GM23248 (cell line): ENCODE measurements around the gene RDH11. TPM values are rescaled to one million over a fixed set of nuclear protein-coding genes. Genes with fewer than 3 reads are reported as not detected.

Experiments used
- DNase-seq: peaks from one replicate; pipeline ENCODE4 v3.0.0-alpha.2; 2015
- H2AFZ ChIP-seq: fragments of 200-600 bp; sonication (generic); 2 replicates; pipeline ENCODE4 v1.6.1; 2016; ENCODE audit warnings: antibody characterized with exemption
- H3F3A ChIP-seq: fragments of 200-600 bp; sonication (generic); 2 replicates; pipeline ENCODE4 v1.6.1; 2016; ENCODE audit warnings: mild to moderate bottlenecking, antibody characterized with exemption, mixed run types; ENCODE audit not compliant: insufficient read depth
- H3K27ac ChIP-seq: fragments of 200-600 bp; sonication (generic); 2 replicates; pipeline ENCODE4 v1.5.1; 2016; ENCODE audit warnings: mild to moderate bottlenecking
- H3K27me3 ChIP-seq: fragments of 200-600 bp; sonication (generic); replicated peaks from 2 replicates; pipeline ENCODE4 v1.6.1; 2016; ENCODE audit warnings: mild to moderate bottlenecking; ENCODE audit not compliant: insufficient read depth
- H3K36me3 ChIP-seq: fragments of 200-600 bp; sonication (generic); 2 replicates; pipeline ENCODE4 v1.6.1; 2016; ENCODE audit warnings: low read depth, mild to moderate bottlenecking
- H3K4me1 ChIP-seq: fragments of 200-600 bp; sonication (generic); 2 replicates; pipeline ENCODE4 v1.6.1; 2016; ENCODE audit warnings: mild to moderate bottlenecking; ENCODE audit not compliant: insufficient read depth
- H3K4me2 ChIP-seq: fragments of 200-600 bp; sonication (generic); one replicate; pipeline ENCODE4 v1.6.1; 2016; ENCODE audit warnings: mild to moderate bottlenecking; ENCODE audit not compliant: unreplicated experiment
- H3K4me3 ChIP-seq: fragments of 200-600 bp; sonication (generic); 2 replicates; pipeline ENCODE4 v1.5.1; 2016; ENCODE audit warnings: mild to moderate bottlenecking
- H3K79me2 ChIP-seq: fragments of 200-600 bp; sonication (generic); 2 replicates; pipeline ENCODE4 v1.6.1; 2016; ENCODE audit warnings: mild to moderate bottlenecking; ENCODE audit not compliant: insufficient read depth
- H3K9ac ChIP-seq: fragments of 200-600 bp; sonication (generic); 2 replicates; pipeline ENCODE4 v1.6.1; 2016; ENCODE audit warnings: mild to moderate bottlenecking
- H3K9me2 ChIP-seq: fragments of 200-600 bp; sonication (generic); 2 replicates; pipeline ENCODE4 v1.6.1; 2016; ENCODE audit warnings: mixed run types, mild to moderate bottlenecking, moderate library complexity; ENCODE audit not compliant: insufficient read depth
- H3K9me3 ChIP-seq: fragments of 200-600 bp; sonication (generic); one replicate; pipeline ENCODE4 v1.6.1; 2017; ENCODE audit warnings: low read depth
- H4K20me1 ChIP-seq: fragments of 200-600 bp; sonication (generic); 2 replicates; pipeline ENCODE4 v1.6.0; 2016; ENCODE audit not compliant: insufficient read depth
- EZH2 ChIP-seq: fragments of 200-600 bp; sonication (generic); IDR thresholded peaks from 2 replicates; pipeline ENCODE4 v1.6.1; 2018; ENCODE audit warnings: antibody characterized with exemption, mild to moderate bottlenecking; ENCODE audit not compliant: insufficient read depth, poor library complexity, severe bottlenecking
- EZH2phosphoT487 ChIP-seq: fragments of 200-600 bp; sonication (generic); IDR thresholded peaks from 2 replicates; pipeline ENCODE4 v1.6.1; 2018; ENCODE audit warnings: antibody characterized with exemption, moderate library complexity, mild to moderate bottlenecking, low read depth; ENCODE audit not compliant: insufficient read depth
- WGBS, 2 experiments: methylation state at CpG; one replicate each; pipeline ENCODE4 v1.1.6; 2015 to 2017; ENCODE audit warnings: low lambda C conversion rate in 2 of 2, low coverage in 1 of 2; ENCODE audit errors: missing lambda C conversion rate in 2 of 2; 5-methylcytosine and 5-hydroxymethylcytosine counted together
- in situ Hi-C: fragments of 300-500 bp; cut with MboI; formaldehyde crosslinking; loops from 2 replicates; pipeline ENCODE4 v1.15.0; 2020
- polyA plus RNA-seq: library from polyadenylated mRNA; unstranded; fragments of >200 nt; fragmentation: Nextera tagmentation; extraction: Ambion mirVana; gene quantifications from 2 replicates; pipeline ENCODE4 v1.2.1, GENCODE V29; 2016
- total RNA-seq: library from RNA; depleted of rRNA; stranded (reverse); fragments of >200 nt; shearing (Covaris generic); gene quantifications from 2 replicates; pipeline ENCODE4 v1.2.3, GENCODE V29; 2014

The RDH11 gene
- total and polyA plus RNA-seq, 2 experiments from 2014 or later: 56.7 to 59.1 TPM

DNA sequence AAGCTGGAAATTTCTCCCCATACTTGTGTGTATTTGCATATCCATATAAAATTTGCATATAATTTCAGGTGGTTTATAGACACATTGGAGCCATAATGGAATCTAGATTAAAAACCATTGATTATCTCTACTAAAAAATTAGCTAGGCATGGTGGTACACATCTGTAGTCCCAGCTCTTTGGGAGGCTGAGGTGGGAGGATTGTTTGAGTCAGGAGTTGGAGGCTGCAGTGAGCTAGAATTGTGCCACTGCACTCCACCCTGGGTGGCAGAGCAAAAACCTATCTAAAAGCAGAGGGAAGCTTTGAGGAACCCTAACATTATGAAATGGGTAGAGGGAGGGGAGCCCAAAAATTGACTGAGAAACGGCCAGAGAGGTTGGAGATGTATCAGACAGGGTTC lies 2.6 kb upstream of the RDH11 start:
- TF ChIP-seq EZH2phosphoT487 (no peak), EZH2 (no peak)
- H3K4me2 ChIP-seq: no peak overlapping the region
- H3K9ac ChIP-seq: no peak overlapping the region
- H3K4me3 ChIP-seq: no peak overlapping the region
- H3K9me3 ChIP-seq: no peaks in the 10 kb centered on the region
- peaks cover 14% of the 10 kb centered on the region for H3K79me2 ChIP-seq
- no peaks in the 10 kb centered on the region for H3K27me3 ChIP-seq
- no peak overlapping the region for H3K27ac ChIP-seq
- no peaks in the 10 kb centered on the region for H3K36me3 ChIP-seq
- peaks cover 13% of the 10 kb centered on the region; the same call in 1 of the 2 replicates for H3K4me1 ChIP-seq
- H3F3A ChIP-seq: peaks cover 5% of the 10 kb centered on the region; the same call in 1 of the 2 replicates
- 0 out of 2 replicates have a peak overlapping the region, but pooled peaks have one; percentile 6 for H2AFZ ChIP-seq
- in situ Hi-C loops: no loop called here
- no peaks in the 10 kb centered on the region; the same call in 1 of the 2 replicates for H3K9me2 ChIP-seq
- peaks cover 4% of the 10 kb centered on the region; the same call in 1 of the 2 replicates for H4K20me1 ChIP-seq
- no peak for DNase-seq
- WGBS, 2 experiments: 45 to 57% methylated on average over 1 of the region's 1 CpG

DNA sequence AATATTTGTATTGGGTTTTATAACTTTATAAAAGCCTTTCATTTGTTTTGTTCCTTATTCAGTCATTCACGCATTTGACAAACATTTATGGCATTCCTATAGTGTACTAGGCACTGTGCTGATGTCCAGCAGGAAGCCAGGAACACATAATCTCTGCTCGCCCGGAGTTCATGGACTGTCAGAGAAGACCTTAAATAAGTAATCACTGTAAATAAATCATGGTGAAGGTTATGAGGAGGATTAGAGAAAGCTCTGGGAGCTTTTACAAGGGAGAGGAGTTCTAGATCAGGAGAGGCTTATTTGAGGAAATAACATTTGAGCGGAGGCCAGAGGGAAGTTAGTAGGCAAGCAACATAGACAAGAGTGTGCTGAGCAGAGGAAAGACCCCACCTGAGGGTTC lies 1.4 kb upstream of the RDH11 start:
- Histone ChIP-seq H4K20me1 (peaks cover 4% of the 10 kb centered on the region; the same call in 1 of the 2 replicates), H3K9ac (no peak overlapping the region), H3K36me3 (peaks cover 5% of the 10 kb centered on the region; the same call in 1 of the 2 replicates), H3F3A (peaks cover 5% of the 10 kb centered on the region; the same call in 1 of the 2 replicates), H3K79me2 (peaks cover 26% of the 10 kb centered on the region), H3K9me3 (no peaks in the 10 kb centered on the region), H3K27ac (no peak overlapping the region), H3K4me3 (no peak overlapping the region), H2AFZ (peak overlapping the region; percentile 31; the same call in 1 of the 2 replicates), H3K4me1 (peaks cover 18% of the 10 kb centered on the region; the same call in 1 of the 2 replicates), H3K4me2 (no peak overlapping the region), H3K27me3 (no peaks in the 10 kb centered on the region), H3K9me2 (no peaks in the 10 kb centered on the region; the same call in 1 of the 2 replicates)
- TF ChIP-seq EZH2phosphoT487: no peak
- TF ChIP-seq EZH2: no peak
- in situ Hi-C loops: no loop called here
- WGBS, 2 experiments: 81 to 89% methylated on average over 4 of the region's 4 CpGs
- no peak for DNase-seq

DNA sequence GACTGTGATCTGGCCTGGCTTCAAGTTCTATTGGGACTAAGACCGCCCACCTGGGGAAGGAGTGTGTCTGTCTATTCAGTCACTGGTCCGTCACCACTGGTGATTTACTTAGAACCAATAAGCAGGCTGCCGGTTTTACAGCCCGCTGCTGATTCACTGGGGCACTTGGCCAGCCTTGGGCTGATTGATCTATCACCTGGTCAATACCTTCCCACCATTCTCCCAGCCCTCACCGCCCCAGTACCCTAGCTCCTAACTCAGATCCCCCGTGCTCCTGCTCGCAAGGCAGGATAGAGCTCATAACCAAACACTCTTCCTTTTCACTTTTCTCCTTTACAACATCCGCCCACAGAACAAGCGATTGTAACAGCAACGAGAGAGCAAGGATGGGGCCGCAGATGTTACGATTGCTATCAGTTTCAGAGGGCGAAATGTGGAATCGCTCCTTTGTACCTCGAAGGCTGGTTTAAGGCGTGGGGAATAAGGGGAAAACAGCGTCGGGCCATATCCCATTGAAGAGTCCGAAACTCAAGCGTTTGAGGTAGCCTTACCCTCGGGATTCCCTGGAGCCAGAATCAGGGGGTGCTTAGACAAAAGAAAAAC lies 672 bp downstream of the RDH11 start:
- peak overlapping the region; percentile 91 for H3K4me2 ChIP-seq
- H3K79me2 ChIP-seq: peaks cover 46% of the 10 kb centered on the region
- no peaks in the 10 kb centered on the region for H3K9me3 ChIP-seq
- DNase-seq: peak; percentile 98
- peaks cover 5% of the 10 kb centered on the region; the same call in 1 of the 2 replicates for H3F3A ChIP-seq
- TF ChIP-seq EZH2 (no peak), EZH2phosphoT487 (no peak)
- H3K4me3 ChIP-seq: peak overlapping the region; percentile 100
- peaks cover 24% of the 10 kb centered on the region; the same call in 1 of the 2 replicates for H3K36me3 ChIP-seq
- in situ Hi-C loops: no loop called here
- 1% methylated on average over 21 of the region's 21 CpGs for WGBS, 2 experiments
- peaks cover 4% of the 10 kb centered on the region; the same call in 1 of the 2 replicates for H4K20me1 ChIP-seq
- H3K4me1 ChIP-seq: peaks cover 11% of the 10 kb centered on the region; the same call in 1 of the 2 replicates
- no peaks in the 10 kb centered on the region for H3K27me3 ChIP-seq
- H3K27ac ChIP-seq: peak overlapping the region; percentile 77
- H3K9me2 ChIP-seq: no peaks in the 10 kb centered on the region
- H3K9ac ChIP-seq: peak overlapping the region; percentile 88
- peak overlapping the region; percentile 92 for H2AFZ ChIP-seq

DNA sequence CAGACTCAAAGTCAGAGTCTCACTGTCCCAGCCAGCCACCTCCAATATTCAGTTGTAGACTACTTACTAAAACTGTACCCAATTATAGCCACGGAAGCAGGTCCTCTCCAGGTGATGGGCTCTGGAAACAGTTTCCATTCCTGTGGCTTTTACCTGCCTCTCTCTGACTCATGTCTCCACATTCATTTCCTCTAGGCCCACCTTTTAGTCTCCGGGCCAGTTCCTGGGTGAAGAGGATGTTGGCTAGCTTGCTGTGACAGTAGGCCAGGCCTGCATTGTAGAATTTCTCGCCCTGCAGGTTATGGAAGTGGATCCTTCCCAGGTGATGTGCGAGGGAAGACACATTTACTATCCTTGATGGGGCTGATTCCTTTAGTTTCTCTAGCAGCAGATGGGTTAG lies 5.6 kb downstream of the RDH11 start:
- H3K9me2 ChIP-seq: no peaks in the 10 kb centered on the region
- H3K4me3 ChIP-seq: no peak overlapping the region
- no peaks in the 10 kb centered on the region for H3K27me3 ChIP-seq
- in situ Hi-C loops: no loop called here
- H3K4me2 ChIP-seq: no peak overlapping the region
- peaks cover 53% of the 10 kb centered on the region for H3K79me2 ChIP-seq
- peaks cover 11% of the 10 kb centered on the region; the same call in 1 of the 2 replicates for H3K4me1 ChIP-seq
- H3K27ac ChIP-seq: no peak overlapping the region
- H2AFZ ChIP-seq: no peak overlapping the region
- H3F3A ChIP-seq: 0 out of 2 replicates have a peak, but pooled peaks cover 2% of the 10 kb centered on the region
- TF ChIP-seq EZH2phosphoT487 (no peak), EZH2 (no peak)
- H3K9me3 ChIP-seq: no peaks in the 10 kb centered on the region
- peaks cover 48% of the 10 kb centered on the region for H3K36me3 ChIP-seq
- peaks cover 4% of the 10 kb centered on the region; the same call in 1 of the 2 replicates for H4K20me1 ChIP-seq
- DNase-seq: no peak
- 93 to 99% methylated on average over 4 of the region's 4 CpGs for WGBS, 2 experiments
- H3K9ac ChIP-seq: no peak overlapping the region
